ENCODE measurements around the gene NAB2.
"Not testable (repeated sequence)": the region's sequence is repeated elsewhere in the genome, so short reads cannot be mapped to it uniquely, and the experiment has no call there.

Gene NAB2

DNA sequence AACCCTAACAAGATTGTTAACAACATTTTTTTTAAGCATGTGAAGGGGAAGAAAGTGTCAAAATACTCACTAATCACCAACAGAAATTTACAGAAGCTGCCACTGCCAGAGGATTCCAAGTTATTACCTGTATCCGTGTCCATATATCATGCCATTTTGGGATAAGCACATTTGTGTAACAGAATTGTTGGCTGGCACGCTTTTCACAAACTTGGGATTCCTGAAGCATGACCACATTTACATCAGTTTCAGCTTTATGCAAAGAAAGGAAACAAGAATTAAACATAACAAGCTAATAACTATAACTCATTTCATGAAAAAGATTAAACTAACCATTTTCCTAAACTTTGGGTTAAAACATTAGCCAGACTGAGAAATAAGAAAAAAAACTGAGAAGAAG is 16.3 kb upstream of the NAB2 start:
- no peak for DNase-seq

DNA sequence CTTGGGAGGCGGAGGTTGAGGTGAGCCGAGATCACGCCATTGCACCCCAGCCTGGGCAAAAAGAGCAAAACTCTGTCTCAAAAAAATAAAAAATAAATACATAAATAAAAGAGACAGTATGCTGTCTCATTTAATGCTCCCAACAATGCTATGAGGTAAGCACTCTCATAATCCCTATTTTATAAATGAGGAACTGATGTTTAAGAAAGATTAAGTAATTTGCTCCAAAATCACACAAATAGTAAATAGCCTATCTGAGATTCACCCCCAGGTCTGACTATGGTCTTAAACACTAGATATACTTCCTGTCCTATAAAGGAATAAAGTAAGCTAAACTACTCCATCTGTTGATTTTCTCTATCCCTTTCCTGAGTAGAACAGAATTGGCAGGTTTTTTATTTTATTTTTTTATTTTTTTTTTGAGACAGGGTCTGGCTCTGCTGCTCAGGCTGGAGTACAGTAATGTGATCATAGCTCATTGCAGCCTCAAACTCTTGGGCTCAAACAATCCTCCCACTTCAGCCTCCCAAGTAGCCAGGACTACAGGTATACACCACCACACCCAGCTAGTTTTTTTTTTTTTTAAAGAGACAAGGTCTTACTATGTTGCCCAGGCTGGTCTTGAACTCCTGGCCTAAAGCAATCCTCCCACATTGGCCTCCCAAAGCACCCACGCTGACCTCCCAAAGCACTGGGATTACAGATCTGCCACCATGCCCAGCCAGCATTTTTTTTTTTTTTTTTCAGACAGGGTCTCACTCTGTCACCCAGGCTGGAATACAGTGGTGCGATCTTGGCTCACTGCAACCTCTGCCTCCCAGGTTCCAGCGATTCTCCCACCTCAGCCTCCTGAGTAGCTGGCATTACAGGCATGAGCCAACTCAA is 15.1 kb upstream of the NAB2 start:
- DNase-seq = not testable (repeated sequence)

DNA sequence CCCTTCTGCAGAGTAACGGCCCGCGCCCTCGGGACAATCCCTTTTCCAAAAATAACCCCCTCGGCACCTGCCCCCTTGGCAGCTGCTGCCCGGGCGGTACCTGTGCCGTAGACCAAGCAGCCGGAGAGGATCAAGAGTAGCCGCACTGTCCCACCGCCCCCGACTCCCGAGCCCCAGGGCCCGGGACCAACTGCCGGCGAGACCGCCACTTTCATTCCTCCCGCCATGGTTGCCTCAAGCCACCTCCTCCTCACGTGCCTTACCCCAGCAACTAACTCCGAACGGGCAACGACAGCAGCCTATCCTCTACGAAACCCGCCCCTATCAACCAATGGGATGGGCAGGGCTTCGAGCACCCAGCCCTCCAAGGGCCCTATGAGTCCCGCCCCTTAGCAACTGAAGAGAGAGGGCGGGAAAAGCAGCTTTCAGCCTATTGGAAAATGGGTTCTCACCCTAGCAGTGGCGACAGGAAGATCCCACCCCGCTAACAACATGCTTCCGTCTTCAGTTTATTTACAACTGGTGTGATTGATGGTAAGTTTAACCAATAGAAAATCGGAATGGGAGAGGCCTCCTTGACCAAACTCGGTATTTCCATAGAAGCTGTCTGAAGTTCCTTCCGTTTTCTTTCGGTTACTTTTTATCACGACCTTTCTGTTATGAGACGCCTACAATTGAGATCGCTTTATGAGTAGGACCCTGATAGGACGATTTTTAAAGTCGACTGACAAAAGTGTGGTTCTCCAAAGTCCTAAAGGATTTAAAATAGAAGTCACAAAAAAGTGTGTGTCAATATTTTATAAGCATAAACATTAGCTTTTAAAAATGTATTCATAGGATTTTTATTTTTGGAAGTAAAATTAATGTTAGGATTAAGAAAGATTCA is 10.2 kb upstream of the NAB2 start, which contains the start of gene NEMP1:
NEMP1 (minus strand) TSS at position 273 of the 886 bp plus-strand sequence; CDS start at position 227, 46 bp downstream.
- DNase-seq = peak; percentile 100

DNA sequence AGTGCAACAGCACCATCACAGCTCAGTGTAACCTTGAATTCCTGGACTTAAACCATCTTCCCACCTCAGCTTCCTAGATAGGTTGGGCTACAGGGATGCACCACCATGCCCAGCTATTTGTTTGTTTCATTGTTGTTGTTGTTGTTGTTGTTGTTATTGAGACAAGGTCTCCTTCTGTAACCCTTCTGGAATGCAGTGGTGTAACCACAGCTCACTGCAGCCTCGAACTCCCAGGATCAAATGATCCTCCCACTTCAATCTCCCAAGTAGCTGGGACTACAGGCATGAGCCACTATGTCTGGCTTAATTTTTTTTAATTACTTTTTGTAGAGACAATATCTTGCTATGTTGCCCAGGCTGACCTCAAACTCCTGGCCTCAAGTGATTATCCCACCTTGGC is 9.1 kb upstream of the NAB2 start:
- no peak for DNase-seq

- no peak for DNase-seq
Observed at GRCh38 chr12:57080855-57081254, 8.1 kb upstream of the NAB2 start.

DNA sequence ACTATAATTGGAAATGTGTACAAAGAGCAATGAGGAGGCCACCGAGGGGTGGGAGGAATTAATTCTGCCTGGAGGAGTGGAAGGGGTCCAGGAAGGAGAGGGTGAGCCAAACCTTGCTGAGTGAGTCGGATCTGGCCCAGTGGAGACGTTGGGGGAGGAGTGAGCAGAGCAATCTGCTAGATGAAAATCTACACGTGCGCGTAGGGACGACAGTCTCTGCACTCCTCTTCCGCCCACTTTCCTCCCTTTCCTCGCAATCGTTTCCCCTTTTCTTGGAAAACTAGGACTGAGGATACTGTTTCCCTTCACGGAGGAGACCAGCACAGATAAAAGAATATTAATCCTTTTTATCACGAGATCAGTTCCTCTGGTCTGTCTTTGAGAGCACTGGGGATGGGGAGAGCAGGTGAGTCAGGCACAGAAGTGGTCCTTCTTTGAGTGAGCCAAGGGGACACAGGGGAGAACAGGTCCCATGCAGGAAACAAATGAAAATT is 2.9 kb upstream of the NAB2 start:
- DNase-seq = peak; percentile 61

DNA sequence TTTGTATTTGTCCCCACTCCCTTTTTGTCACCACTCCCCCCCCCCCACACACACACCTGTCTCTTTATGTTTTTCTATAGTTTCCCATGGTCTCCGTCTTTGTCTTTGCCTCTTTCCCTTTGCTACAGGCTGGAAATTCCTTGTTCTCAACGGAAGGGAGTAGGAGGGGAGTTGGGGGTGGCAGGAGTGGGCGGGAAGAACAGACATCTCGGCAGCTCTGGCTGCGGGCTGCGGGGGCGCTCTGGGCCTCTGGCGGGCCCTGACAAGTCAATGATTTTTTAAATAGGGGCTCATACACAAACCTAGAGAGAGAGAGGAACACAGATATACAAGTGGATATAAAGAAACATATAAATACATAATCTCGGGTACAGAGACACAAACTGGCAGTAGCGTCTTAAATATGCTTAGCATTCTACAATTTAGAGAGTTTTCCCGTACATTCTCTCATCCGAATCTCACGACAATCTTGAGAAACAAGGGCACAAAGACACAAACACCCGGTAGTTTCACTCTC is 2.4 kb upstream of the NAB2 start:
- peak; percentile 67 for DNase-seq

DNA sequence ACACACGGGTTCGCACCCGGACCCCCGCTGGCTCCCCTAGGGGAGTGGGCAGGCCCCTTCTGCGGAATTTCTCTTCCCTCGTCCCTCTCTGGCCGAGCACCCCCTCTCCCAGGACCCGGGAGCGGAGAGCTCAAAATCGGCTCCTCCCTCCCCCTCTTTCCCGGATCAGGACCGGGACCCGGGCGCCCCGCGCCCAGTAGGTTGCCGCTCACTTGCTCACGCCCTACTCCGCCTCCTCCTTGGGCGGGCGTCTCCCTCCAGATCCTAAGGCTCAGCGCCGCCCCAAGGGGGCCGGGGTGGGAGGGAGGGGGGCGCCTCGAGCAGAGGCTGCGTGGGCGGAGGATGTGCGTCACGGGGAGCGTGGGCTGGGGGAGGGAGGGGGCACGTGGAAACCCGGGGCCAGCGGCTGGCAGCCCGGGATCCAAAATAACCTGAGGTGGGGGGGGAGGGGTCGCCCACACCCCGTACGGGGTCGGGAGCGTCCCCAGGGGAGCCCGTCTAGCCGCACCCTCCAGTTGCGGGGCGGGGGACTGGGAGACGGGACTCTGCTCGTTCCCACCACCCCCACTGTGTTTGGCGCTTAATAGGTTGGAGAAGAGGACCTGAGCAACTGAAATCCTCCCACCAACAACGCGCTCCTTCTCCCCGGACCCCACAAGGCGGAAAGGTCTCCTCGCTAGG is 1.8 kb upstream of the NAB2 start:
- DNase-seq = peak; percentile 61

GRCh38 chr12:57087691-57088353 is 1.1 kb upstream of the NAB2 start:
- peak; percentile 85 for DNase-seq

GRCh38 chr12:57089271-57090245 is 644 bp downstream of the NAB2 start:
- DNase-seq = peak; percentile 23

- no peak for DNase-seq
Observed at GRCh38 chr12:57090490-57090889, 1.6 kb downstream of the NAB2 start.

GRCh38 chr12:57090924-57091637 is 2.2 kb downstream of the NAB2 start:
- no peak for DNase-seq

DNA sequence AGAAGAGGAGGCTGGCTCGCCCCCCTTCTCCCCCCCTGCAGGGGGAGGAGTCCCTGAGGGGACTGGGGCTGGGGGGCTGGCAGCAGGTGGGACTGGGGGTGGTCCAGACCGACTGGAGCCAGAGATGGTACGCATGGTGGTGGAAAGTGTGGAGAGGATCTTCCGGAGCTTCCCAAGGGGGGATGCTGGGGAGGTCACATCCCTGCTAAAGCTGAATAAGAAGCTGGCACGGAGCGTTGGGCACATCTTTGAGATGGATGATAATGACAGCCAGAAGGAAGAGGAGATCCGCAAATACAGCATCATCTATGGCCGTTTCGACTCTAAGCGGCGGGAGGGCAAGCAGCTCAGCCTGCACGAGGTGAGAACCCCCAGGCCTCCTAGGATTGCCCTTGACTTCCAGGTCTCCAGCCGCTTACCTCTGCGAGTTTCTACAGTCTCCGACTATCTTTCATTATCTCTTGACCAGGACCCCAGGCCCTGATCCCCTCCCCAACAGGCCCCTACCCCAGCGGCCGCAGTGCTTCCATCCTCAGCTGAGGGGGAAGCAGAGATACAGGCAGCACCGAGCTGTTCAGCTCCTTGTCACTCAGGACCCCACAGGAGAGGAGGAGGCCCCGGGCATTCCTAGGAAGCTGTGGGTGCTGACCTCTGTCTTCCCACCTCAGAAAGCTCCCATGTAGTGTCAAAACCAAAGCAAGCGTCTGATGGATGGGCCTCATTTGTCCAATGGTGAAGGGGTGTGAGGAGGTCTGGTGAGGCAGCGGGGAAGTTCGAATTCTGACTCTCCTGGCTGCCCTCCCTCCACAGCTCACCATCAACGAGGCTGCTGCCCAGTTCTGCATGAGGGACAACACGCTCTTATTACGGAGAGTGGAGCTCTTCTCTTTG is 3.0 kb downstream of the NAB2 start:
- no peak for DNase-seq

- no peak for DNase-seq
Observed at GRCh38 chr12:57092529-57092862, 3.6 kb downstream of the NAB2 start.

- DNase-seq = no peak
Observed at GRCh38 chr12:57092876-57093414, 4.0 kb downstream of the NAB2 start.

DNA sequence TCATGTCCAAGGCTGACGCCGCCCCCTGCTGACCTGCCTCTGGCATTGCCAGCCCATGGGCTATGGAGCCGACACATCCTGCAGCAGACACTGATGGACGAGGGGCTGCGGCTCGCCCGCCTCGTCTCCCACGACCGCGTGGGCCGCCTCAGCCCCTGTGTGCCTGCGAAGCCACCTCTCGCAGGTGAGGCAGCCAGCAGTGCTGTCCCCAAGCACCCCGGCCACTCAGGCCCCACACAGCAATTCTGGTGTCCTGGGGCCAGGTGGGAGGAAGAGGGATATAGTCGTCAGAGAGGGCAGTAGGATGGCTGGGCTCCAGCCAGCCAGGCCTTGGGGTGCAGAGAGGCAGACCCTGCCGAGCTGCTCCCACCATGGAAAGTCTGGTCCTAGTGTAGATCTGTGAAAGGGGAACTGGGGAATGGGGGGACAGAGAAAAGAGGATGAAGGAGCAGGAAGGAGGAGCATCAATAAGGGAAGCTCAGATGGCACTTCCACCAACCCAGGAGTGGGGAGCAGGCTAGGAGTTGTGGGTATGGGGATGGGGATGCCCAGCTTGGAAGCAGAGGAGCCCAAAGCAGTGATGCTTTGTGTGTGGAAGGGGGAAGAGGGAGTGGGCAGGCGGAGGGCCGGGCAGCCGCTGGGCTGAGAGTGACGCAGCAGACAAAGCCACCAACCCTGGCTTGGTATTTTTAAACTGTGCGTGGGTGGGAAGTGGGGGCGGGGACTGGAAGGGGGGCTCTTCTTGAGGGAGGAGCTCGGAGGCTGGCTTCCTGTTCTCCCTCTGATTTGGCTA is 4.7 kb downstream of the NAB2 start:
- peak; percentile 61 for DNase-seq

- peak; percentile 61 for DNase-seq
Observed at GRCh38 chr12:57094208-57095160, 5.6 kb downstream of the NAB2 start.

Data from kidney glomerular epithelial cell (primary cell).